HepG2 (cell line): ENCODE data around the gene STRBP. TPM values are rescaled to one million over a fixed set of nuclear protein-coding genes. Genes with fewer than 3 reads are reported as not detected.

Experiments used
- ARID5B ChIP-seq: IDR thresholded peaks from 2 replicates; pipeline ENCODE4 v1.4.0; 2020; ENCODE audit warnings: mild to moderate bottlenecking, missing genetic modification reagents
- ARNT2 ChIP-seq: sonication (generic); formaldehyde crosslinking; IDR thresholded peaks from 2 replicates; pipeline ENCODE4 v1.8.0; 2022; ENCODE audit warnings: mild to moderate bottlenecking, low read depth, missing genetic modification reagents, moderate library complexity
- EP300 ChIP-seq, 3 experiments: sonication (generic) in 1 of 3; formaldehyde crosslinking in 1 of 3; IDR thresholded peaks; 2 replicates each; pipeline versions ENCODE4 v1.5.1 to v1.6.1; 2011 to 2020; ENCODE audit warnings: low read depth in 2 of 3, low read length in 2 of 3, borderline replicate concordance in 1 of 3, improper control_type of control experiment in 1 of 3, mild to moderate bottlenecking in 1 of 3, missing genetic modification reagents in 1 of 3, moderate library complexity in 1 of 3
- FOXA1 ChIP-seq, 2 experiments: fragments of 450-650 bp in 1 of 2; sonication (generic) in 1 of 2; formaldehyde crosslinking in 1 of 2; IDR thresholded peaks; 2 replicates each; pipeline versions ENCODE4 v1.4.0 to v1.6.1; 2016 to 2020; ENCODE audit warnings: missing genetic modification reagents in 1 of 2
- FOXP1 ChIP-seq, 2 experiments: fragments of 450-650 bp in 1 of 2; IDR thresholded peaks; 2 replicates each; pipeline ENCODE4 v1.6.1; 2017 to 2018; ENCODE audit warnings: antibody characterized with exemption in 1 of 2
- FOXP4 ChIP-seq: sonication (generic); formaldehyde crosslinking; IDR thresholded peaks from 2 replicates; pipeline ENCODE4 v1.4.0; 2020; ENCODE audit warnings: missing genetic modification reagents
- GATAD2A ChIP-seq: IDR thresholded peaks from 2 replicates; pipeline ENCODE4 v1.6.1; 2016
- HBP1 ChIP-seq: IDR thresholded peaks from 2 replicates; pipeline ENCODE4 v1.6.1; 2016; ENCODE audit warnings: low read depth, control low read depth
- HDAC2 ChIP-seq: sonication (generic); formaldehyde crosslinking; IDR thresholded peaks from 2 replicates; pipeline ENCODE4 v1.4.0; 2020; ENCODE audit warnings: missing genetic modification reagents
- HNF4A ChIP-seq: sonication (generic); formaldehyde crosslinking; IDR thresholded peaks from 2 replicates; pipeline ENCODE4 v1.4.0; 2020; ENCODE audit warnings: missing genetic modification reagents
- NAIF1 ChIP-seq: sonication (generic); formaldehyde crosslinking; IDR thresholded peaks from 2 replicates; pipeline ENCODE4 v1.5.0; 2020; ENCODE audit warnings: mild to moderate bottlenecking, missing genetic modification reagents, borderline replicate concordance
- NCOR1 ChIP-seq: fragments of 200-600 bp; sonication (generic); IDR thresholded peaks from 2 replicates; pipeline ENCODE4 v1.7.0; 2017; ENCODE audit warnings: antibody characterized with exemption, low read length, borderline replicate concordance
- NR2F2 ChIP-seq: IDR thresholded peaks from 2 replicates; pipeline ENCODE4 v1.6.1; 2012; ENCODE audit warnings: low read depth, inconsistent platforms, borderline replicate concordance
- SMAD9 ChIP-seq: sonication (generic); formaldehyde crosslinking; IDR thresholded peaks from 2 replicates; pipeline ENCODE4 v1.5.1; 2020; ENCODE audit warnings: mild to moderate bottlenecking, missing genetic modification reagents
- SRSF1 ChIP-seq: fragments of 200-400 bp; formaldehyde crosslinking; optimal IDR thresholded peaks from 2 replicates; pipeline ENCODE3; 2017; ENCODE audit warnings: mild to moderate bottlenecking, low read depth, low read length, moderate library complexity
- TEAD3 ChIP-seq: optimal IDR thresholded peaks from 2 replicates; pipeline ENCODE3; 2016; ENCODE audit warnings: borderline replicate concordance
- ZFP36L1 ChIP-seq: sonication (generic); formaldehyde crosslinking; IDR thresholded peaks from 2 replicates; pipeline ENCODE4 v1.8.0; 2022; ENCODE audit warnings: mild to moderate bottlenecking, missing genetic modification reagents, moderate library complexity
- ZNF225 ChIP-seq: sonication (generic); formaldehyde crosslinking; IDR thresholded peaks from 2 replicates; pipeline ENCODE4 v1.4.0; 2020; ENCODE audit warnings: mild to moderate bottlenecking, missing genetic modification reagents
- ZNF232 ChIP-seq: sonication (generic); formaldehyde crosslinking; IDR thresholded peaks from 2 replicates; pipeline ENCODE4 v1.4.0; 2020; ENCODE audit warnings: missing genetic modification reagents, borderline replicate concordance
- polyA plus RNA-seq, 8 experiments: library from polyadenylated mRNA; depleted of rRNA in 3 of 8; stranded (reverse) in 7 of 8; unstranded in 1 of 8; fragments of >200 nt; fragmentation: Illumina TruSeq in 4 of 8; extraction: Trizol in 4 of 8; gene quantifications; 2 replicates each; pipeline versions ENCODE4 v1.2.1 to v1.2.3, GENCODE V29; 2011 to 2016; ENCODE audit warnings: low read depth in 4 of 8, missing spikeins in 1 of 8, mixed read lengths in 1 of 8; ENCODE audit not compliant: insufficient read depth in 1 of 8
- total RNA-seq, 5 experiments: library from RNA; depleted of rRNA; stranded (reverse); fragments of >200 nt; fragmentation: Illumina TruSeq; extraction: Trizol; gene quantifications; 2 replicates each; pipeline ENCODE4 v1.2.3, GENCODE V29; 2016; ENCODE audit warnings: low read depth in 1 of 5

The STRBP gene
- total and polyA plus RNA-seq, 2 of the 13 experiments (the other 11 are each of a cell fraction or from before 2014, with no cell fraction given), result 14.5 to 38.5 TPM

- TF ChIP-seq FOXP4 (CRISPR knock-in tag) (peak; percentile 58; the same call in 1 of the 2 replicates), ZNF232 (CRISPR knock-in tag) (no peak), ZNF225 (CRISPR knock-in tag) (no peak), SMAD9 (CRISPR knock-in tag) (no peak), HBP1 (CRISPR knock-in tag) (no peak), ARNT2 (no peak), SRSF1 (no peak), FOXA1 (IDR thresholded peaks at IDR 0.05) (no peak), FOXA1 (CRISPR knock-in tag; IDR thresholded peaks at IDR 0.05) (0 out of 2 replicates have a peak, but pooled peaks have one; percentile 20), GATAD2A (peak; percentile 54), ZFP36L1 (CRISPR knock-in tag) (no peak), EP300 (IDR thresholded peaks at IDR 0.05; ENCODE audit: low read depth in 2 of 2, low read length in 2 of 2) (peak in 1 of 2 experiments; percentile 58; a peak in 1 of 4 replicates), EP300 (CRISPR knock-in tag; IDR thresholded peaks at IDR 0.05; ENCODE audit: borderline replicate concordance) (no peak), NAIF1 (CRISPR knock-in tag) (0 out of 2 replicates have a peak, but pooled peaks have one; percentile 62), FOXP1 (IDR thresholded peaks at IDR 0.05) (peak; percentile 86), FOXP1 (CRISPR knock-in tag; IDR thresholded peaks at IDR 0.05) (peak; percentile 90; the same call in 1 of the 2 replicates), HNF4A (peak; percentile 66), ARID5B (CRISPR knock-in tag) (peak; percentile 35), NCOR1 (peak; percentile 76; the same call in 1 of the 2 replicates), TEAD3 (CRISPR knock-in tag) (peak; percentile 7), NR2F2 (peak; percentile 77), HDAC2 (CRISPR knock-in tag) (peak; percentile 11; the same call in 1 of the 2 replicates)
Measured at GRCh38 chr9:123310551-123311249, 42.3 kb upstream of the STRBP start (continued).
